Glomerular visceral epithelial cell (primary cell): Measurements from ENCODE around the gene BSCL2.
"Not testable (repeated sequence)": the region's sequence is repeated elsewhere in the genome, so short reads cannot be mapped to it uniquely, and the experiment has no call there.

Experiments used
- DNase-seq: peaks from one replicate; pipeline ENCODE4 v3.0.0-alpha.2; 2016; ENCODE audit errors: extremely low spot score

BSCL2 gene

DNA sequence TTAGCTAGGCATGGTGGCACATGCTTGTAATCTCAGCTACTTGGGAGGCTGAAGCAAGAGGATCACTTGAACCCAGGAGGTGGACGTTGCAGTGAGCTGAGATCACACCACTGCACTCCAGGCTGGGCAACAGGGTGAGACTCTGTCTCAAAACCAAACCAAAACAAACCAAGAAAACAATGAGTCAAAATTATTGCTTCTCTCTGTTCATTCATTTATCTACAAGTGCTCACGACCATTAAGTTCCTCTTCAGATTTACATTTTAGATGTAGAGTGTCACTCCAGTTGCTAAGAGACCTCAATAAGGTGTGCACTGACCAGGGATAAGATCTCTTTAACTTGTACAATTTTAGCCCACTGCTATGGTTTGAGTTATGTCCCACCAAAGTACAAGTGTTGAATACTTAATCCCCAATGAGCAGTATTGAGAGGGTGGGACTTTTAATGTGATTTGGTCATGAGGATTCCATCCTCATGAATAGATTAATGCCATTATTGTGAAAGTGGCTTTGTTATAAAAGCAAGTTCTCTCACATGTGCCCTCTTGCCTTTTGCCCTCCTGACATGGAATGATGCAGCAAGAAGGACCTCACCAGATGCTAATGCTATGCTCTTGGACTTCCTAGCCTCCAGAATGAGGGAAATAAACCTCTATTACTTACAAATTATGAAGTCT lies 12.2 kb upstream of the BSCL2 start:
- DNase-seq = no peak

GRCh38 chr11:62716816-62717215 lies 9.6 kb upstream of the BSCL2 start:
- DNase-seq = no peak

DNA sequence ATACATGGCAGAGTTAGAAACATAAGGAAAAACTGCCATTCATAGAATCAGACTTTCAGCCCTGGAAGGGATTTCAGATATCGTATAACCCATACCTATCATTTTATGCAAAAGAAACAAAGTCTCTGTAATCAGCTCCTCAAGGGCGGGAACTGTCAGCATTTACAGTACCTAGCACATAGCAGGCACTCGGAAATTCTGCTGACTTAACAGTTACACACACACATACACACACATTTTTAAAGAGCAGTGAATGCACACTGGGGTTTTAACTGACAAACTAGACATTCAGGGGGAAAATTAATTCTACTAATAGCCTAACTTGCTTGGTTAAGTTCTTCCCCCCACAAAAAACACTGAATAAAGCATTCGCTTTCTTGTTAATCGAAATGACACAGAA lies 9.0 kb upstream of the BSCL2 start:
- DNase-seq = no peak

- no peak for DNase-seq
These were observed 8.2 kb upstream of the BSCL2 start for GRCh38 chr11:62715150-62716130.

DNA sequence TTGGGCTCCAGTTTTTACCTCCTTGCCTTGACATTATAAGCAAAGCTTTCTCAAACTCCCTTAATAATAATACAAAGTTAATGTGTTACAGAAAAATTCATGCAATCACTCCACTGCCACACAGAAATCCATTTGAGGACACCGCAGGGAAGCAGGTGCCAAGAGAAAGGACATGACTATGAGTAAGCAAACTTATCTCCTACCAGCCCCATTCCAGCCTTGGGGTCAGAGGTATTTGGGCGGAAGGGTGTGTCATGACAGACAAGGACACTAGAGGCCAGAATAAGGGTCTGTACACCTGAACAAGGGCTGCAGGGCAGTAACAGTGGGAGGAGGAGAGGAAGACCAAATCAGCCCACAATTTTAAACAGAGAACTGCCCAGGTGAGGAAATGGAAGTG lies 6.1 kb upstream of the BSCL2 start:
- DNase-seq = peak; percentile 53

- DNase-seq = no peak
These were observed 5.6 kb upstream of the BSCL2 start for GRCh38 chr11:62712861-62713260.

- no peak for DNase-seq
These were observed 5.1 kb upstream of the BSCL2 start for GRCh38 chr11:62712276-62712812.

- DNase-seq = no peak
These were observed 2.7 kb upstream of the BSCL2 start for GRCh38 chr11:62710001-62710345.

GRCh38 chr11:62709247-62710000 lies 2.2 kb upstream of the BSCL2 start:
- DNase-seq = peak; percentile 69

DNA sequence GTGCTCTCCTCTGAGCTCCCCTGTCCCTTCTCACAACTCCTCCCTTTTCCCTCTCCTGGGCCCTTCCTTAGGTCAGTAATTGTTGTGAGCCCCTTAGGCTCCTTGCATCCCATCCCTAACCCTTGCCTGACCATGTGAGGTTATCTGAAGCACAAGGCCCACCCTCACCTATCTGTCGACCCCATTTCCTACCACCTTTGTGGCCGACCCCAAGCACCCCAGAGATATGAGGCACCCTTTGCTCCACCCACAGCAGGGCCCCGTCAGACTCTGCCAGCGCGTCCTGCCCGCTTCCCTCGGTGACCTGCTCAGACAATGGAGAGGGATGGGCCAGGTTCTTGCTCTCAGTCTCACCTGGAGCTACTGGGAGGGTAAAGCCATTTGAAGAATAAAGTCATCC lies 1.6 kb upstream of the BSCL2 start:
- DNase-seq = no peak

- no peak for DNase-seq
These were observed 1.2 kb upstream of the BSCL2 start for GRCh38 chr11:62708392-62708791.

- no peak for DNase-seq
These were observed 375 bp downstream of the BSCL2 start for GRCh38 chr11:62706850-62707247.

DNA sequence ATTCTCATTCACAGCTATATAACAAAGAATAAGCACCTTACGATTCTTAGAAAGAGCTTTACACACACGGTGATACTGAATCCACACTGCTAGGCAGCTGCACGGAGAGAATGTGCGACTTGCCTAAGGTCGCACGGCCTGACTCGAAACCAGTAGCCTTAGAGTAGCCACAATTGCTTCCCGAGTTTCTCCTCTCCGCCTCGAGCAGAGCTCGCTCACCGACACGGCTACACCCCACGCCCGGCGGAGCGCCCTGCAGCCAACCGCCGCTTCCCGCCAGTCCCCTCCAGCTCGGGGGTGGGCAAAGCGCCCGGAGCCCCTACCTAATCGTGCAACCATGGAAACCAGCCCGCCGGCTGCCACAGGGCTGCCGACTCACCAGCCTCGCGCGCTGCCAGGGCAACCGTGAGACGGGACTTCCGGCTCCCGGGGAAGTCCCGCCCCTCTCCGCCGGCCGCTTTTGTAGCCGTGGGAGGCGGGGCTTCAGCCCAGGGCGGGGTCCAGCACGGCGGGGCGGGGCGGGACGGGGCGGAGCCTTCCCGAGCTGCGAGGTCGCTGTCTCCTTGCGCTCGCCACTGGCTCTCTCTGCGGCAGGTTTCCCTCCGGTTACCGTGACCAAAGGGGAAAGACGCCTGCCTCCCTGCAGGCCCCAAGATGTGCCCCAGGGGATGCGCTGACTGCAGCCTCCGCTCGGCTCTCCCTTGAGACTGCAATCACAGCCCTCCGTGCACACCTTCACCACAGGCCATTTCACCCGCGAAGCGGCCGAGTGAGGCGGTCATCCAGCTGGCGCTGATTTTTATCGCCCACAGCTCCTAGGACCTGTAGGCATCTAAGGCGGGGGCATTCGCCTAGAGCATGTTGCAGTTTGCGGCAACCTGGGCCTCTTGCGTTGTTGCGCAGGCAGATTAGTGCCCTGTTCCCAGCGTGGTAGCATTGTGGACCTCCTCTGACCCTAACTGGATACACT lies 1.1 kb downstream of the BSCL2 start:
- DNase-seq = peak; percentile 95

- DNase-seq = no peak
These were observed 1.8 kb downstream of the BSCL2 start for GRCh38 chr11:62705413-62705812.

GRCh38 chr11:62703921-62704320 lies 3.3 kb downstream of the BSCL2 start:
- not testable (repeated sequence) for DNase-seq

DNA sequence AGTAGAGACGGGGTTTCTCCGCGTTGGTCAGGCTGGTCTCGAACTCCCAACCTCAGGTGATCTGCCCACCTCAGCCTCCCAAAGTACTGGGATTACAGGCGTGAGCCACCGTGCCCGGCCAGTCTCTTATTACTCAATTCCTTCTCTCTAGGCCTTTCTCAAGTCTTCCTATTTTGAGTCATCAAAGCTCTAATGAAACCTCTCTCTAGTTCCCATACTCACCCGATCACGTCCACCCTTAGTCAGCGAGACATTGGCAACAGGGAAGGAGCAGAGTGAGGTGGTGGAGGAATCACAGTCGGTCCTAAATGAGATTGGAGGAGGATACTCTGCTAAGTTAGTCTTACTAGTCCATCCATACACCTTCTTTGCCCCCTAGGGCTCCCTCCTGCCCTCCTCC lies 5.0 kb downstream of the BSCL2 start:
- DNase-seq = no peak

DNA sequence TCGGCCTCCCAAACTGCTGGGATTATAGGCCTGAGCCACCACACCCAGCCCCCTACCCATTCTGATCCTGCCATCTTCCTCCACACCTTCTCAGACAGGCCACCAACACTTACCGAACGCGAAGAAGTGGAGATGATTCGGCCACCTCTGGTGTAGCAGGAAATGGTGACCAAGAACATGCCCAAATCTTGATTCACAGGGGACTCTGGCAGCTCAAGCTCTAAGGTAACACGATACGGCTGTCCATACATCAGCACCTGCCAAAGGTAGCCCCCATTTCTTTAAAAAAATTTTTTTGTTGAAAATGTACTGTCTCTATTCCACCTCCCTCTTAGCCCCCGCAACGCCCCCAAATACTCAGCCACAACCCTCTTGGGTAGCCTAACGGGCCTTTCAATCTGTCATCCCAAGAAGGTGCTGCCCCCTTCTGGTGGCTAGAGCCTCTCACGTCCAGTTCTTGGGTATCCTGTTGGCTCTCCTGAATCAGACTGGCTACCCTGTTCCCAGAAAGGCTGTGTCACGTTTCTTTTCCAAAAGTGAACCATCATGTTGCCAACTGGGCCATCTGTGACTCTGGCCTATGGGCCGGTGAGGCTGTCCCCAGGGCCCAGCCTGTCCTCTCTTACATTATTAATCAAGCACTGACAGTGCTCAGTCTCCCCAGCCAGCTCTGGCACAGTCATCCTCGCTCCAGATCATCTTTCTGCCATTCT lies 12.6 kb downstream of the BSCL2 start:
- DNase-seq = peak; percentile 52

- DNase-seq = not testable (repeated sequence)
These were observed 13.6 kb downstream of the BSCL2 start for GRCh38 chr11:62693624-62694023.

GRCh38 chr11:62689421-62690183 lies 17.6 kb downstream of the BSCL2 start, which contains the start of gene LRRN4CL:
LRRN4CL (minus strand) TSS chr11:62689530; CDS start chr11:62688508, 1,022 bp downstream.
- DNase-seq = peak; percentile 42
